HG03565 (cell line): ENCODE measurements around the gene TENM4.

Experiments
- ATAC-seq: cut with Tn5 transposase; IDR thresholded peaks from one replicate; pipeline ENCODE4 v1.9.1; 2021; ENCODE audit warnings: mild to moderate bottlenecking, moderate library complexity; ENCODE audit not compliant: unreplicated experiment

TENM4 gene

GRCh38 chr11:78782725-78783124 is 658.1 kb downstream of the TENM4 start:
- ATAC-seq: no peak

- no peak for ATAC-seq
Measured at GRCh38 chr11:78780889-78781288, 659.9 kb downstream of the TENM4 start.

GRCh38 chr11:78773492-78773891 is 667.3 kb downstream of the TENM4 start:
- no peak for ATAC-seq

- no peak for ATAC-seq
Measured at GRCh38 chr11:78773077-78773476, 667.8 kb downstream of the TENM4 start.

- no peak for ATAC-seq
Measured at GRCh38 chr11:78772186-78772585, 668.6 kb downstream of the TENM4 start.

- ATAC-seq: no peak
Measured at GRCh38 chr11:78770931-78771330, 669.9 kb downstream of the TENM4 start.

GRCh38 chr11:78768971-78769370 is 671.9 kb downstream of the TENM4 start:
- ATAC-seq: no peak

- no peak for ATAC-seq
Measured at GRCh38 chr11:78768345-78768744, 672.5 kb downstream of the TENM4 start.

- no peak for ATAC-seq
Measured at GRCh38 chr11:78767027-78767932, 673.5 kb downstream of the TENM4 start.

GRCh38 chr11:78764946-78765345 is 675.9 kb downstream of the TENM4 start:
- ATAC-seq: no peak

GRCh38 chr11:78763664-78764063 is 677.2 kb downstream of the TENM4 start:
- ATAC-seq: no peak

GRCh38 chr11:78762105-78762504 is 678.7 kb downstream of the TENM4 start:
- no peak for ATAC-seq

GRCh38 chr11:78759071-78759470 is 681.8 kb downstream of the TENM4 start:
- no peak for ATAC-seq

GRCh38 chr11:78753297-78753696 is 687.5 kb downstream of the TENM4 start:
- ATAC-seq: no peak

GRCh38 chr11:78752494-78752893 is 688.3 kb downstream of the TENM4 start:
- no peak for ATAC-seq

- ATAC-seq: no peak
Measured at GRCh38 chr11:78748918-78749690, 691.7 kb downstream of the TENM4 start.

- no peak for ATAC-seq
Measured at GRCh38 chr11:78744949-78745348, 695.9 kb downstream of the TENM4 start.

GRCh38 chr11:78744202-78744601 is 696.6 kb downstream of the TENM4 start:
- ATAC-seq: no peak

GRCh38 chr11:78742430-78742829 is 698.4 kb downstream of the TENM4 start:
- ATAC-seq: no peak

GRCh38 chr11:78741741-78742140 is 699.1 kb downstream of the TENM4 start:
- ATAC-seq: no peak

- no peak for ATAC-seq
Measured at GRCh38 chr11:78740199-78741071, 700.4 kb downstream of the TENM4 start.
